IMR-90 (cell line): ENCODE results near the gene MBTPS1. TPM values are rescaled to one million over a fixed set of nuclear protein-coding genes. Genes with fewer than 3 reads are reported as not detected.

ENCODE experiments used
- ATAC-seq: fragments of 200-7000 bp; cut with Tn5 transposase; 2 replicates; pipeline ENCODE4 v1.9.1; 2020; ENCODE audit warnings: low read depth, mild to moderate bottlenecking, moderate library complexity
- BruUV-seq: library from RNA; stranded (reverse); fragments of 400-500 nt; replicated peaks from 2 replicates; lab custom pipeline; 2021; lab: Mats Ljungman, UMichigan
- CTCF ChIA-PET: fragments of 300-600 bp; formaldehyde crosslinking; extraction: SDS; loops from one replicate; lab custom pipeline; 2021; ENCODE audit warnings: antibody characterized with exemption; lab: Yijun Ruan, JAX
- POLR2A ChIA-PET: fragments of 300-600 bp; sonication (Branson Sonifier 250); formaldehyde crosslinking; loops from one replicate; lab custom pipeline; 2022; ENCODE audit warnings: antibody characterized with exemption; ENCODE audit not compliant: unreplicated experiment; lab: Charles Lee
- DNase-seq: peaks from one replicate; pipeline ENCODE4 v3.0.0; 2013
- H2AFZ ChIP-seq: replicated peaks from 2 replicates; pipeline ENCODE3; 2013; ENCODE audit warnings: low read length, mild to moderate bottlenecking; ENCODE audit not compliant: poor library complexity
- H2AK5ac ChIP-seq: 2 replicates; pipeline ENCODE4 v1.6.1; 2013; ENCODE audit warnings: low read depth, low read length, inconsistent platforms
- H2AK9ac ChIP-seq: replicated peaks from 2 replicates; pipeline ENCODE3; 2013; ENCODE audit warnings: mild to moderate bottlenecking, low read depth, low read length, moderate library complexity; ENCODE audit not compliant: poor library complexity
- H2BK120ac ChIP-seq: 2 replicates; pipeline ENCODE4 v1.6.1; 2013; ENCODE audit warnings: low read depth, low read length, inconsistent platforms
- H2BK15ac ChIP-seq: 3 replicates; pipeline ENCODE4 v1.6.1; 2013; ENCODE audit warnings: low read depth, low read length, inconsistent platforms
- H2BK20ac ChIP-seq: 2 replicates; pipeline ENCODE4 v1.6.1; 2013; ENCODE audit warnings: low read depth, mild to moderate bottlenecking, inconsistent platforms, low read length, moderate library complexity
- H2BK5ac ChIP-seq: 2 replicates; pipeline ENCODE4 v1.6.1; 2013; ENCODE audit warnings: mild to moderate bottlenecking, low read depth, low read length, inconsistent platforms; ENCODE audit not compliant: poor library complexity, severe bottlenecking
- H3K14ac ChIP-seq: replicated peaks from 2 replicates; pipeline ENCODE4 v1.6.1; 2013; ENCODE audit warnings: low read depth, low read length, inconsistent platforms
- H3K18ac ChIP-seq: 2 replicates; pipeline ENCODE4 v1.6.1; 2013; ENCODE audit warnings: low read depth, low read length, control low read depth
- H3K23ac ChIP-seq: 2 replicates; pipeline ENCODE4 v1.6.1; 2013; ENCODE audit warnings: low read depth, low read length, inconsistent platforms
- H3K27ac ChIP-seq: 2 replicates; pipeline ENCODE4 v1.5.1; 2013; ENCODE audit warnings: mild to moderate bottlenecking, control low read depth, low read length; ENCODE audit not compliant: insufficient read depth
- H3K27me3 ChIP-seq: 2 replicates; pipeline ENCODE4 v1.6.1; 2013; ENCODE audit warnings: low read length; ENCODE audit not compliant: control insufficient read depth, insufficient read depth
- H3K36me3 ChIP-seq: 2 replicates; pipeline ENCODE4 v1.6.1; 2013; ENCODE audit warnings: low read length, mixed read lengths; ENCODE audit not compliant: control insufficient read depth, insufficient read depth
- H3K4ac ChIP-seq: 2 replicates; pipeline ENCODE4 v1.6.1; 2013; ENCODE audit warnings: low read depth, low read length, inconsistent platforms
- H3K4me1 ChIP-seq: 2 replicates; pipeline ENCODE4 v1.6.1; 2013; ENCODE audit warnings: low read length, mixed read lengths; ENCODE audit not compliant: control insufficient read depth, insufficient read depth
- H3K4me2 ChIP-seq: 2 replicates; pipeline ENCODE4 v1.6.1; 2013; ENCODE audit warnings: low read depth, mild to moderate bottlenecking, control low read depth, low read length, moderate library complexity
- H3K4me3 ChIP-seq: 2 replicates; pipeline ENCODE4 v1.5.1; 2013; ENCODE audit warnings: low read depth, mild to moderate bottlenecking, control low read depth, low read length, moderate library complexity; ENCODE audit not compliant: insufficient read depth
- H3K56ac ChIP-seq: 2 replicates; pipeline ENCODE4 v1.6.1; 2013; ENCODE audit warnings: low read length, inconsistent platforms; ENCODE audit not compliant: insufficient read depth; ENCODE audit errors: extremely low read depth
- H3K79me1 ChIP-seq, 2 experiments: 2 replicates each; pipeline ENCODE4 v1.6.1; 2013; ENCODE audit warnings: low read length in 2 of 2, inconsistent platforms in 1 of 2, low read depth in 1 of 2
- H3K9ac ChIP-seq: 2 replicates; pipeline ENCODE4 v1.6.1; 2013; ENCODE audit warnings: low read depth, low read length, control low read depth
- H3K9me1 ChIP-seq: 2 replicates; pipeline ENCODE4 v1.6.1; 2013; ENCODE audit warnings: low read length, inconsistent platforms; ENCODE audit not compliant: insufficient read depth
- H3K9me3 ChIP-seq: 2 replicates; pipeline ENCODE4 v1.6.1; 2013; ENCODE audit warnings: low read length; ENCODE audit not compliant: control insufficient read depth, insufficient read depth
- H4K20me1 ChIP-seq: 2 replicates; pipeline ENCODE4 v1.6.1; 2013; ENCODE audit warnings: low read length, inconsistent platforms; ENCODE audit not compliant: insufficient read depth
- H4K5ac ChIP-seq: 2 replicates; pipeline ENCODE4 v1.6.1; 2013; ENCODE audit warnings: mild to moderate bottlenecking, low read depth, low read length, control low read depth
- H4K8ac ChIP-seq, 2 experiments: 2 replicates each; pipeline ENCODE4 v1.6.1; 2013; ENCODE audit warnings: low read depth in 2 of 2, low read length in 2 of 2, control low read depth in 1 of 2, inconsistent platforms in 1 of 2
- H4K91ac ChIP-seq: 2 replicates; pipeline ENCODE4 v1.6.1; 2013; ENCODE audit warnings: low read depth, low read length, inconsistent platforms; ENCODE audit not compliant: insufficient read depth
- CTCF ChIP-seq: conservative IDR thresholded peaks from 2 replicates; pipeline ENCODE4 v1.5.1; 2012; ENCODE audit warnings: mild to moderate bottlenecking, low read depth, low read length, improper control_type of control experiment
- ELK1 ChIP-seq: fragments of 150-350 bp; IDR thresholded peaks from 2 replicates; pipeline ENCODE4 v1.6.1; 2016; ENCODE audit warnings: low read depth, mild to moderate bottlenecking, low read length, moderate library complexity, borderline replicate concordance
- MAFK ChIP-seq: IDR thresholded peaks from 2 replicates; pipeline ENCODE4 v1.6.1; 2012; ENCODE audit warnings: low read depth, low read length, improper control_type of control experiment
- MXI1 ChIP-seq: IDR thresholded peaks from 2 replicates; pipeline ENCODE4 v1.6.1; 2012; ENCODE audit warnings: low read depth, mild to moderate bottlenecking, low read length, moderate library complexity, borderline replicate concordance
- NFE2L2 ChIP-seq: fragments of 150-350 bp; IDR thresholded peaks from 2 replicates; pipeline ENCODE4 v1.6.1; 2016; ENCODE audit warnings: low read depth, mild to moderate bottlenecking, low read length
- POLR2A ChIP-seq: IDR thresholded peaks from 2 replicates; pipeline ENCODE4 v1.6.1; 2012; ENCODE audit warnings: mild to moderate bottlenecking, low read depth, low read length
- RAD21 ChIP-seq: IDR thresholded peaks from 2 replicates; pipeline ENCODE4 v1.6.1; 2012; ENCODE audit warnings: low read length, improper control_type of control experiment
- RCOR1 ChIP-seq: IDR thresholded peaks from 2 replicates; pipeline ENCODE4 v1.6.1; 2012; ENCODE audit warnings: mild to moderate bottlenecking, low read length, improper control_type of control experiment; ENCODE audit not compliant: insufficient replicate concordance
- WGBS, 2 experiments: methylation state at CpG; one replicate each; pipeline versions ENCODE4 v1.1.5 to v1.1.7; 2013; ENCODE audit warnings: missing lambda C conversion rate in 2 of 2; ENCODE audit not compliant: insufficient read length in 1 of 2; ENCODE audit errors: extremely low coverage in 2 of 2; 5-methylcytosine and 5-hydroxymethylcytosine counted together
- dilution Hi-C: fragments of 300-500 bp; cut with HindIII; formaldehyde crosslinking; loops from one replicate; pipeline ENCODE4 v1.14.3; 2018; ENCODE audit warnings: low sequenced_read_pairs; ENCODE audit not compliant: unreplicated experiment
- in situ Hi-C: fragments of 300-500 bp; cut with MboI; formaldehyde crosslinking; loops from 3 replicates; pipeline ENCODE4 v1.14.3; 2019; ENCODE audit warnings: low sequenced_read_pairs, inconsistent platforms, mixed read lengths
- intact Hi-C: fragments of 100-400 bp; cut with micrococcal nuclease; formaldehyde crosslinking; loops from 2 replicates; pipeline ENCODE4 v1.10.0; 2022
- polyA plus RNA-seq, 3 experiments: library from polyadenylated mRNA; depleted of rRNA; stranded (reverse); fragments of >200 nt; gene quantifications; 2 replicates each; pipeline ENCODE4 v1.2.3, GENCODE V29; 2012; ENCODE audit warnings: low replicate concordance in 1 of 3
- total RNA-seq: library from RNA; depleted of rRNA; stranded (reverse); fragments of >200 nt; gene quantifications from 2 replicates; pipeline ENCODE4 v1.2.3, GENCODE V29; 2012

Gene MBTPS1
- total and polyA plus RNA-seq, 2 of the 4 experiments (the other 2 are of a cell fraction): 59.0 to 70.4 TPM

- no peak overlapping the region for H3K18ac ChIP-seq
- no peaks in the 10 kb centered on the region for H3K36me3 ChIP-seq
- peak overlapping the region; percentile 8 for H2AK9ac ChIP-seq
- H3K9ac ChIP-seq: no peak overlapping the region
- no peak overlapping the region for H3K56ac ChIP-seq
- no peak overlapping the region for H4K8ac ChIP-seq
- intact Hi-C loops (no loop called here), in situ Hi-C loops (no loop called here), dilution Hi-C loops (no loop called here)
- no peaks in the 10 kb centered on the region for H3K9me3 ChIP-seq
- H3K4me3 ChIP-seq: no peak overlapping the region
- no peak overlapping the region for H3K23ac ChIP-seq
- CTCF ChIA-PET: interaction anchor here (0.6 kb wide), 1 partner anchor 70 kb away, joined by 3 read pairs; no protein-coding TSS in a partner anchor
- TF ChIP-seq POLR2A (no peak), MXI1 (no peak), ELK1 (no peak), RCOR1 (no peak), MAFK (no peak), NFE2L2 (no peak), RAD21 (no peak), CTCF (no peak)
- no TSS peak for BruUV-seq
- WGBS, 2 experiments: no CpG with 5 or more reads among the region's 11 CpGs
- H3K14ac ChIP-seq: no peak overlapping the region
- peaks cover 18% of the 10 kb centered on the region; the same call in 1 of the 2 replicates for H4K20me1 ChIP-seq
- H3K27me3 ChIP-seq: no peaks in the 10 kb centered on the region
- no peak overlapping the region for H3K27ac ChIP-seq
- peaks cover 20% of the 10 kb centered on the region for H3K9me1 ChIP-seq
- H2BK5ac ChIP-seq: no peak overlapping the region
- no peak overlapping the region for H2BK120ac ChIP-seq
- DNase-seq: peak; percentile 43
- no peak overlapping the region for H2BK20ac ChIP-seq
- ATAC-seq: peak; percentile 37
- H2AK5ac ChIP-seq: no peak overlapping the region; the same call in 1 of the 2 replicates
- peaks cover 25% of the 10 kb centered on the region for H3K4me1 ChIP-seq
- peaks cover 26 to 61% of the 10 kb centered on the region in 2 experiments; a peak in 3 of 4 replicates for H3K79me1 ChIP-seq
- H3K4me2 ChIP-seq: no peak overlapping the region
- H2BK15ac ChIP-seq: no peak overlapping the region
- no peak overlapping the region for H3K4ac ChIP-seq
- H4K5ac ChIP-seq: no peak overlapping the region
- no peak overlapping the region for H4K91ac ChIP-seq
- POLR2A ChIA-PET: interaction anchor here (0.5 kb wide), 1 partner anchor 24 kb away, joined by 3 read pairs; no protein-coding TSS in a partner anchor
- H2AFZ ChIP-seq: no peak overlapping the region
Observed at GRCh38 chr16:84136331-84137125, 19.8 kb upstream of the MBTPS1 start.
